D721Med (cell line): ENCODE data around the gene CDKL2.
"Not testable (repeated sequence)": the region's sequence is repeated elsewhere in the genome, so short reads cannot be mapped to it uniquely, and the experiment has no call there.

Source experiments
- DNase-seq: peaks from one replicate; pipeline ENCODE4 v3.0.0; 2011; ENCODE audit warnings: low spot score; ENCODE audit not compliant: insufficient read length
- FAIRE-seq: peaks from 2 replicates; lab custom pipeline; 2011; peaks lifted over from hg19 to GRCh38; lab: Jason Lieb, UNC
- TF ChIP-seq, protein P1 (sequence below): IDR thresholded peaks from 2 replicates; pipeline ENCODE4 v1.5.1; 2012; ENCODE audit warnings: mild to moderate bottlenecking, control low read depth; ENCODE audit not compliant: insufficient read depth; ENCODE audit errors: missing control alignments

The CDKL2 gene

DNA sequence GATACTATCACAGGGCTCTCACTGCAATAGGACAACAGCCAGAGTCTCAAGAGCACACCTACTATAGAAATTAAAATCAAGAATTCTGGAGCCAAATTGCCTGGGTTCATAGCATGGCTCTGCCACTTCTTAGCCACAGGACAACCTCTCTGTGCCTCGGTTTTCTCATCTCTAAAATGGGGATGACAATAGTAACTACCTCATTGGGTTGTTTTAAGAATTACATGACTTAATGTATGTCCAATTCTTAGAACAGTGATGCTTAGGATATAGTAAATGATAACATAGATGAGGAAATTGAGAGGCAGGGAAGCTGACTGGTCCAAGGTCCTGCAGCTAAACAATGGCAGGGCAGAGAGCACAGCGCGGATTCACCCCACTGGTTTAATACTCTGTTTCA, 85.5 kb downstream of the CDKL2 start:
- DNase-seq: no peak
- TF ChIP-seq, protein P1, sequence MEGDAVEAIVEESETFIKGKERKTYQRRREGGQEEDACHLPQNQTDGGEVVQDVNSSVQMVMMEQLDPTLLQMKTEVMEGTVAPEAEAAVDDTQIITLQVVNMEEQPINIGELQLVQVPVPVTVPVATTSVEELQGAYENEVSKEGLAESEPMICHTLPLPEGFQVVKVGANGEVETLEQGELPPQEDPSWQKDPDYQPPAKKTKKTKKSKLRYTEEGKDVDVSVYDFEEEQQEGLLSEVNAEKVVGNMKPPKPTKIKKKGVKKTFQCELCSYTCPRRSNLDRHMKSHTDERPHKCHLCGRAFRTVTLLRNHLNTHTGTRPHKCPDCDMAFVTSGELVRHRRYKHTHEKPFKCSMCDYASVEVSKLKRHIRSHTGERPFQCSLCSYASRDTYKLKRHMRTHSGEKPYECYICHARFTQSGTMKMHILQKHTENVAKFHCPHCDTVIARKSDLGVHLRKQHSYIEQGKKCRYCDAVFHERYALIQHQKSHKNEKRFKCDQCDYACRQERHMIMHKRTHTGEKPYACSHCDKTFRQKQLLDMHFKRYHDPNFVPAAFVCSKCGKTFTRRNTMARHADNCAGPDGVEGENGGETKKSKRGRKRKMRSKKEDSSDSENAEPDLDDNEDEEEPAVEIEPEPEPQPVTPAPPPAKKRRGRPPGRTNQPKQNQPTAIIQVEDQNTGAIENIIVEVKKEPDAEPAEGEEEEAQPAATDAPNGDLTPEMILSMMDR: no peak
- no peak for FAIRE-seq

GRCh38 chr4:75544220-75544619, 86.1 kb downstream of the CDKL2 start:
- not testable (repeated sequence) for FAIRE-seq, DNase-seq

GRCh38 chr4:75542824-75543223, 87.5 kb downstream of the CDKL2 start:
- DNase-seq (no peak), FAIRE-seq (no peak)
- TF ChIP-seq, protein P1: no peak

DNA sequence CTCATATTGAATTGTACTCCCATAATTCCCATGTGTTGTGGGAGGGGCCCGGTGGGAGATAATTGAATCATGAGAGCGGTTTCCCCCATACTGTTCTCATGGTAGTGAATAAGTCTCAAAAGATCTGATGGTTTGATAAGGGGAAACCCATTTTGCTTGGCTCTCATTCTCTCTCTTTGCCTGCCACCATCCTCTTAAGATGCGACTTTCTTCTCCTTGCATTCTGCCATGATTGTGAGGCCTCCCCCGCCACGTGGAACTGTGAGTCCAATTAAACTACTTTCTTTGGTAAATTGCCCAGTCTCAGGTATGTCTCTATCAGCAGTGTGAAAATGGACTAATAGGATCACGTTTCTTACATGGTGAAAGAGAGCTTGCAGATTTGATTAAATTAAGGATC, 93.0 kb downstream of the CDKL2 start:
- not testable (repeated sequence) for DNase-seq, FAIRE-seq

GRCh38 chr4:75533926-75534325, 96.4 kb downstream of the CDKL2 start:
- not testable (repeated sequence) for DNase-seq, FAIRE-seq

DNA sequence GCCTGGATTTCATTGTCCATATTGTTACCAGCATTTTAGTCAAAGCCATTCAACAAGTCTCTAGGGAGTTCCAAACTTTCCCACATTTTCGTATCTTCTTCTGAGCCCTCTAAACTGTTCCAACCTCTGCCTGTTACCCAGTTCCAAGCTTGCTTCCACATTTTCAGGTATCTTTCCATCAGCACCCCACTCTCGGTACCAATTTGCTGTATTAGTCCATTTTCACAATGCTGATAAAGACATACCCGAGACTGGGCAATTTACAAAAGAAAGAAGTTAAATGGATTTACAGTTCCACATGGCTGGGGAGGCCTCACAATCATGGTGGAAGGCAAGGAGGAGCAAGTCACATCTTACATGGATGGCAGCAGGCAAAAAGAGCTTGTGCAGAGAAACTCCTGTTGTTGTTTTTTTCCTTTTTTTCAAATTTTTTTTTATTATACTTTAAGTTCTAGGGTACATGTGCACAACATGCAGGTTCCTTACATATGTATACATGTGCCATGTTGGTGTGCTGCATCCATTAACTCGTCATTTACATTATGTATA, 96.9 kb downstream of the CDKL2 start:
- FAIRE-seq: not testable (repeated sequence)

DNA sequence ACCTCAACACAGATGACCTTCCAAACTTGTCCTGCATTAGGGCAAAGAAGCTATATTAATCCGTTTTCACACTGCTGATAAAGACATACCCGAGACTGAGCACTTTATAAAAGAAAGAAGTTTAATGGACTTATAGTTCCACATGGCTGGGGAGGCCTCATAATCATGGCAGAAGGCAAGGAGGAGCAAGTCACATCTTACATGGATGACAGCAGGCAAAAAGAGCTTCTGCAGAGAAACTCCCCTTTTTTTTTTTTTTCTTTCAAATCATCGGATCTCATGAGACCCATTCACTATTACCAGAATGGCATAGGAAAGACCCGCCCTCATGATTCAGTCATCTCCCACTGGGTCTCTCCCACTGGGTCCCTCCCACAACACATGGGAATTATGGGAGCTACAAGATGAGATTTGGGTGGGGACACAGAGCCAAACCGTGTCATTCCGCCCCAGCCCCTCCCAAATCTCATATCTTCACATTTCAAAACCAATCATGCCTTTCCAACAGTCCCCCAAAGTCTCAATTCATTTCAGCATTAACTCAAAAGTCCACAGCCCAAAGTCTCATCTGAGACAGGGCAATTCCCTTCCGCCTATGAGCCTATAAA, 98.7 kb downstream of the CDKL2 start:
- not testable (repeated sequence) for FAIRE-seq, DNase-seq

More for the DNA sequence above, 96.9 kb downstream of the CDKL2 start:
- DNase-seq: not testable (repeated sequence)

GRCh38 chr4:75530556-75531322, 99.6 kb downstream of the CDKL2 start:
- FAIRE-seq: no peak
- TF ChIP-seq, protein P1: no peak

More at GRCh38 chr4:75530556-75531322, 99.6 kb downstream of the CDKL2 start:
- no peak for DNase-seq
